Hepatocyte (in vitro differentiated cells): ENCODE data around the gene KIFAP3. TPM values are rescaled to one million over a fixed set of nuclear protein-coding genes. Genes with fewer than 3 reads are reported as not detected.
"Not testable (repeated sequence)": the region's sequence is repeated elsewhere in the genome, so short reads cannot be mapped to it uniquely, and the experiment has no call there.

ENCODE experiments used
- DNase-seq: peaks from one replicate; pipeline ENCODE4 v3.0.0-alpha.2; 2016; ENCODE audit warnings: low spot score
- H2AFZ ChIP-seq: fragments of 200-600 bp; sonication (generic); 2 replicates; pipeline ENCODE4 v1.6.0; 2016; ENCODE audit warnings: antibody characterized with exemption, mild to moderate bottlenecking
- H3K27ac ChIP-seq: fragments of 200-600 bp; sonication (generic); 2 replicates; pipeline ENCODE4 v1.5.1; 2016; ENCODE audit warnings: mild to moderate bottlenecking
- H3K27me3 ChIP-seq: fragments of 200-600 bp; sonication (generic); 2 replicates; pipeline ENCODE4 v1.6.1; 2016
- H3K36me3 ChIP-seq: fragments of 200-600 bp; sonication (generic); replicated peaks from 2 replicates; pipeline ENCODE4 v1.5.1; 2016; ENCODE audit warnings: low read depth; ENCODE audit not compliant: insufficient read depth
- H3K4me1 ChIP-seq: fragments of 200-600 bp; sonication (generic); 2 replicates; pipeline ENCODE4 v1.5.1; 2016; ENCODE audit warnings: mild to moderate bottlenecking, moderate library complexity; ENCODE audit not compliant: insufficient read depth
- H3K4me2 ChIP-seq: fragments of 200-600 bp; sonication (generic); 2 replicates; pipeline ENCODE4 v1.6.0; 2016
- H3K4me3 ChIP-seq: fragments of 200-600 bp; sonication (generic); 2 replicates; pipeline ENCODE4 v1.5.1; 2016; ENCODE audit warnings: mild to moderate bottlenecking
- H3K79me2 ChIP-seq: fragments of 200-600 bp; sonication (generic); 2 replicates; pipeline ENCODE4 v1.6.0; 2017; ENCODE audit warnings: mild to moderate bottlenecking
- H3K9me2 ChIP-seq: fragments of 200-600 bp; sonication (generic); replicated peaks from 2 replicates; pipeline ENCODE4 v1.6.0; 2017; ENCODE audit warnings: mild to moderate bottlenecking; ENCODE audit not compliant: insufficient read depth
- H3K9me3 ChIP-seq: fragments of 200-600 bp; sonication (generic); 2 replicates; pipeline ENCODE4 v1.5.1; 2016; ENCODE audit warnings: low read depth, mild to moderate bottlenecking
- H4K20me1 ChIP-seq: fragments of 200-600 bp; sonication (generic); 2 replicates; pipeline ENCODE4 v1.6.0; 2016; ENCODE audit warnings: mild to moderate bottlenecking; ENCODE audit not compliant: insufficient read depth, poor library complexity, severe bottlenecking
- EZH2 ChIP-seq: fragments of 200-600 bp; sonication (generic); IDR thresholded peaks from 2 replicates; pipeline ENCODE4 v1.6.1; 2016; ENCODE audit warnings: antibody characterized with exemption, mild to moderate bottlenecking, borderline replicate concordance
- EZH2phosphoT487 ChIP-seq: fragments of 200-600 bp; sonication (generic); IDR thresholded peaks from one replicate; pipeline ENCODE4 v1.6.1; 2018; ENCODE audit warnings: antibody characterized with exemption, mild to moderate bottlenecking, low read depth, moderate library complexity; ENCODE audit not compliant: unreplicated experiment, severe bottlenecking
- WGBS: methylation state at CpG from one replicate; pipeline ENCODE4 v1.1.6; 2016; ENCODE audit warnings: low lambda C conversion rate; ENCODE audit errors: missing lambda C conversion rate; 5-methylcytosine and 5-hydroxymethylcytosine counted together
- polyA plus RNA-seq: library from polyadenylated mRNA; unstranded; fragments of >200 nt; fragmentation: Nextera tagmentation; extraction: Ambion mirVana; gene quantifications from 2 replicates; pipeline ENCODE4 v1.2.1, GENCODE V29; 2016
- total RNA-seq: library from RNA; depleted of rRNA; stranded (reverse); fragments of >200 nt; gene quantifications from 2 replicates; pipeline ENCODE4 v1.2.3, GENCODE V29; 2014
- TF ChIP-seq, protein P1 (sequence below): fragments of 200-600 bp; sonication (generic); IDR thresholded peaks from 2 replicates; pipeline ENCODE4 v1.5.1; 2016; ENCODE audit warnings: antibody characterized with exemption, mild to moderate bottlenecking; ENCODE audit not compliant: poor library complexity

The KIFAP3 gene
- total and polyA plus RNA-seq, 2 experiments from 2014 or later, result 15.4 to 28.2 TPM

DNA sequence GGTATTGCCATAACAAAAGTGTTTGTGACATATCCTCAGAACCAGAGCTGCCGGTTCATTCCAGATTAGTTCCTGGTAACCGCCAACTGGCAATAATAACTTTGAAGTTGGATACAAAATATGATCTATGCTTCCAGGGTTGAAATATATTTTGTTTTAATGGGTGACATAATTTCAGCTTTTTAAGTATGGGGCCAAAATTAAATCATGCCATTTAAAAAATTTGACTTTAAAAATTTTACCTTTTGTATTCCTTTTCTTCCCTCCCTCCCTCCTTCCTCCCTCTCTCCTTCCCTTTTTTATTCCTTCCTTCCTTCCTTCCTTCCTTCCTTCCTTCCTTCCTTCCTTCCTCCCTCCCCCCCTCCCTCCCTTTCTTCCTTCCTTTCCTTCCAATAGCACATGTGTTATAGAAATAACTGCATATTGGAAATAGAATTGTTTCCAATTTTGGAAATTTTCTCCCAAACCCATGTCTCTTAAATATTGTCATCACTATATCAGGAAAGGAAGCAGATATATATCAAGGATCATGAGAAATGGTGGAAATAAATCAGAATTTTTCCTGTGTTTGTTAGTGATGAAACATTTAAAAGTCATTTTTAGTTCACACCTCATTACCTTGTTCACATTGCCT is 12.0 kb upstream of the KIFAP3 start:
- WGBS, result 79% methylated on average over 2 of the region's 2 CpGs
- Histone ChIP-seq H3K4me2 (no peak overlapping the region), H3K4me3 (no peak overlapping the region), H3K9me2 (no peaks in the 10 kb centered on the region), H3K79me2 (no peaks in the 10 kb centered on the region), H2AFZ (no peak overlapping the region), H3K27ac (no peak overlapping the region), H3K9me3 (no peaks in the 10 kb centered on the region), H4K20me1 (no peaks in the 10 kb centered on the region), H3K27me3 (no peaks in the 10 kb centered on the region), H3K36me3 (no peaks in the 10 kb centered on the region), H3K4me1 (no peaks in the 10 kb centered on the region)
- no peak for DNase-seq
- TF ChIP-seq EZH2, result no peak

DNA sequence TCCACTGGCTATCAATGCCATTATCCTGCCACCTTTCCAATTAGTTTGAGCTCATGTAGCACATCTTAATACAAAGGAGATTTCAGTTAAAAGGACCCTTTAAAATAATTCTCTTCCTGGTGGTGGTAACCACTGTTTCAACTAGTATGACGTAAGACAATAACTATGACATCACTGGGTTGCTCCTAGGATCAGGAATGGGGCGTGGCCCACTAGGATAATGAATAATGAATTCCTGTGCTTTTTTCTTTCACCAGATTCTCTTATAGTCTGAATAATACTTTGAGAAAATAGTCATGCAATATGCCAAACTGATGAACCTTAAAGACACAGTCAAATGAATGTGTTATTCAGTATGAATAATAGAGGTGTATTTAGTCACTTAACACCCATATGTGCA is 10.6 kb upstream of the KIFAP3 start:
- 90% methylated on average over 2 of the region's 2 CpGs for WGBS
- H4K20me1 ChIP-seq, result no peaks in the 10 kb centered on the region
- no peak overlapping the region for H2AFZ ChIP-seq

DNA sequence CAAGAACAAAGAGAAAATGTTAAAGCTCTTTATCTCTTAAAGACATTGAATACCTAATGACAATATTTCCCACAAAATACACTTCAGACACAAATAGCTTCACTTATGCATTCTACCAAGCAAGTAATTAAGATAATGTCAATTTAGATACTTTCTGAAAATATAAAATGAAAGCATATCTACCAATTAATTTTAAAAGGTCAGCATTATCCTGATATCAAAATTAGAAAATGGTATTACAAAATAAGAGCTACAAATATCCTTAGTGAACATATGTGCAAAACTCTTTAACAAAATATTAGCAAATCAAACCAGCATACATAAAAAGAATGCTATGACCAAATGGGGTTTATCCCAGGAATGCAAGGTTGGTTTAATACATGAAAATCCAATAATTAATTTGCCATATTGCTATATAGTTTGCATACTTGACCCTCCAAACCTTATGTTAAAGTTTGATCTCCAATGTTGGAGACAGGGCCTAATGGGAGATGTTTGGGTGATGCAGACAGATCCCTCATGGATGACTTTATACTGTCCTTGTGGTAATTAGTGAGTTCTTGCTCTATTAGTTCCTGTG is 4.2 kb upstream of the KIFAP3 start:
- H3K36me3 ChIP-seq, result no peaks in the 10 kb centered on the region
- H3K9me2 ChIP-seq, result no peaks in the 10 kb centered on the region
- H3K4me2 ChIP-seq, result no peak overlapping the region
- H2AFZ ChIP-seq, result no peak overlapping the region
- no peak overlapping the region for H3K4me3 ChIP-seq
- no peaks in the 10 kb centered on the region for H4K20me1 ChIP-seq
- TF ChIP-seq EZH2phosphoT487, result no peak
- TF ChIP-seq, protein P1, sequence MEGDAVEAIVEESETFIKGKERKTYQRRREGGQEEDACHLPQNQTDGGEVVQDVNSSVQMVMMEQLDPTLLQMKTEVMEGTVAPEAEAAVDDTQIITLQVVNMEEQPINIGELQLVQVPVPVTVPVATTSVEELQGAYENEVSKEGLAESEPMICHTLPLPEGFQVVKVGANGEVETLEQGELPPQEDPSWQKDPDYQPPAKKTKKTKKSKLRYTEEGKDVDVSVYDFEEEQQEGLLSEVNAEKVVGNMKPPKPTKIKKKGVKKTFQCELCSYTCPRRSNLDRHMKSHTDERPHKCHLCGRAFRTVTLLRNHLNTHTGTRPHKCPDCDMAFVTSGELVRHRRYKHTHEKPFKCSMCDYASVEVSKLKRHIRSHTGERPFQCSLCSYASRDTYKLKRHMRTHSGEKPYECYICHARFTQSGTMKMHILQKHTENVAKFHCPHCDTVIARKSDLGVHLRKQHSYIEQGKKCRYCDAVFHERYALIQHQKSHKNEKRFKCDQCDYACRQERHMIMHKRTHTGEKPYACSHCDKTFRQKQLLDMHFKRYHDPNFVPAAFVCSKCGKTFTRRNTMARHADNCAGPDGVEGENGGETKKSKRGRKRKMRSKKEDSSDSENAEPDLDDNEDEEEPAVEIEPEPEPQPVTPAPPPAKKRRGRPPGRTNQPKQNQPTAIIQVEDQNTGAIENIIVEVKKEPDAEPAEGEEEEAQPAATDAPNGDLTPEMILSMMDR, result no peak
- no peak for TF ChIP-seq EZH2
- no peaks in the 10 kb centered on the region for H3K9me3 ChIP-seq
- no peaks in the 10 kb centered on the region for H3K27me3 ChIP-seq
- DNase-seq, result no peak
- no peaks in the 10 kb centered on the region for H3K4me1 ChIP-seq
- peaks cover 2% of the 10 kb centered on the region for H3K79me2 ChIP-seq
- H3K27ac ChIP-seq, result no peak overlapping the region

More for the DNA sequence above, 10.6 kb upstream of the KIFAP3 start:
- Histone ChIP-seq H3K4me1 (no peaks in the 10 kb centered on the region), H3K36me3 (no peaks in the 10 kb centered on the region), H3K79me2 (no peaks in the 10 kb centered on the region), H3K9me2 (no peaks in the 10 kb centered on the region), H3K4me3 (no peak overlapping the region), H3K9me3 (no peaks in the 10 kb centered on the region), H3K27ac (no peak overlapping the region), H3K4me2 (no peak overlapping the region), H3K27me3 (no peaks in the 10 kb centered on the region)
- TF ChIP-seq, protein P1, result no peak
- no peak for TF ChIP-seq EZH2phosphoT487
- no peak for TF ChIP-seq EZH2
- no peak for DNase-seq

DNA sequence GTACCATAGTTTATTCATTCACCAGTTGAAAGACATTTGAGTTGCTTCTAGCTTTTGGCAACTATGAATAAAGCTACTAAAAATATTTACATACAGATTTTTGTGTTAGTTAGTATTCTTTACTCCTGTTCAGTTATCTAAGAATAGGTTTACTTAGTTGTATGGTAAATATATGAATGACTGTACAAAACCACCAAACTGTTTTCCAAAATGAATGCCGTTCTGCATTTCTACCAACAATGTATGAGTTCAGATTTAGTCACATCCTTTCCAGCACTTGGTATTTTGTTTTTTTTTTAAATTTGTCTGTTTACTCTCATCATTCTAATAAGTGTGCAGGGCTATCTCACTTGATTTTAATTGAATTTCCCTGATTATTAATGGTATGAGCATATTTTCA is 3.4 kb upstream of the KIFAP3 start:
- WGBS, result 93% methylated on average over 1 of the region's 1 CpG
- no peak overlapping the region for H3K27ac ChIP-seq
- DNase-seq, result no peak
- H3K4me1 ChIP-seq, result no peaks in the 10 kb centered on the region
- H3K4me2 ChIP-seq, result no peak overlapping the region
- H3K36me3 ChIP-seq, result no peaks in the 10 kb centered on the region
- H3K4me3 ChIP-seq, result no peak overlapping the region
- H3K79me2 ChIP-seq, result peaks cover 10% of the 10 kb centered on the region
- H3K27me3 ChIP-seq, result no peaks in the 10 kb centered on the region
- no peak overlapping the region for H2AFZ ChIP-seq
- H3K9me2 ChIP-seq, result no peaks in the 10 kb centered on the region
- H4K20me1 ChIP-seq, result no peaks in the 10 kb centered on the region
- no peaks in the 10 kb centered on the region for H3K9me3 ChIP-seq
- TF ChIP-seq EZH2 (no peak), EZH2phosphoT487 (no peak)
- TF ChIP-seq, protein P1, result no peak

DNA sequence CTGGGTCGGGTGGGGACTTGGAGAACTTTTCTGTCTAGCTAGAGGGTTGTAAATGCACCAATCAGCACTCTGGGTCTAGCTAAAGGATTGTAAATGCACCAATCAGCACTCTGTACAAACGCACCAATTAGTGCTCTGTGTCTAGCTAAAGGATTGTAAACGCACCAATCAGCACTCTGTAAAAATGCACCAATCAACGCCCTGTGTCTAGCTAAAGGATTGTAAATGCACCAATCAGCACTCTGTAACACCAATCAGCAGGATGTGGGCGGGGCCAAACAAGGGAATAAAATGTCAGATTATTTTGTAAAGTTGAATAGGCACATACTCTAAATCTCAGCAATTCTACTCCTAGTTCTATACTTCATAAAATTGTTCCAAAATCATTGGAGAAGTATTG is 2.5 kb upstream of the KIFAP3 start:
- H3K36me3 ChIP-seq, H3K27ac ChIP-seq, H2AFZ ChIP-seq, H3K27me3 ChIP-seq, H3K4me1 ChIP-seq, H3K9me2 ChIP-seq, H3K4me3 ChIP-seq, H3K4me2 ChIP-seq, DNase-seq, H3K9me3 ChIP-seq, H4K20me1 ChIP-seq: not testable (repeated sequence)
- WGBS, result 85% methylated on average over 5 of the region's 5 CpGs
- peaks cover 19% of the 10 kb centered on the region for H3K79me2 ChIP-seq
